Stimulated activated CD8-positive, alpha-beta memory T cell treated with anti-CD3 and anti-CD28 coated beads, Interleukin-15, amount 100 ng/mL, for 48 hours (primary cell): Measurements from ENCODE around the gene TDRD1.

Source experiments
- DNase-seq, 2 donors: peaks; one replicate each; pipeline ENCODE4 v3.0.0-alpha.2; 2020; ENCODE audit warnings: low read depth in 2 of 2

The TDRD1 gene

GRCh38 chr10:114175667-114176066 lies 3.5 kb upstream of the TDRD1 start:
- DNase-seq: no peak

- no peak for DNase-seq
Measured at GRCh38 chr10:114176511-114176910, 2.6 kb upstream of the TDRD1 start.

GRCh38 chr10:114179747-114180146 lies 594 bp downstream of the TDRD1 start:
- no peak for DNase-seq

GRCh38 chr10:114180937-114181336 lies 1.8 kb downstream of the TDRD1 start:
- DNase-seq: no peak

GRCh38 chr10:114181971-114182370 lies 2.8 kb downstream of the TDRD1 start:
- DNase-seq: no peak

GRCh38 chr10:114183563-114183962 lies 4.4 kb downstream of the TDRD1 start:
- no peak for DNase-seq

GRCh38 chr10:114184276-114184675 lies 5.1 kb downstream of the TDRD1 start:
- DNase-seq: no peak

GRCh38 chr10:114188001-114188400 lies 8.8 kb downstream of the TDRD1 start:
- no peak for DNase-seq

GRCh38 chr10:114188900-114189299 lies 9.7 kb downstream of the TDRD1 start:
- DNase-seq: no peak

GRCh38 chr10:114189700-114190099 lies 10.5 kb downstream of the TDRD1 start:
- DNase-seq: no peak

- DNase-seq: no peak
Measured at GRCh38 chr10:114195079-114195478, 15.9 kb downstream of the TDRD1 start.

GRCh38 chr10:114199239-114199638 lies 20.1 kb downstream of the TDRD1 start:
- no peak for DNase-seq

- DNase-seq: no peak
Measured at GRCh38 chr10:114202812-114203211, 23.7 kb downstream of the TDRD1 start.

- DNase-seq: no peak
Measured at GRCh38 chr10:114206902-114207301, 27.7 kb downstream of the TDRD1 start.

GRCh38 chr10:114207349-114207748 lies 28.2 kb downstream of the TDRD1 start:
- DNase-seq: no peak

- DNase-seq: no peak
Measured at GRCh38 chr10:114208351-114208750, 29.2 kb downstream of the TDRD1 start.

GRCh38 chr10:114212153-114212552 lies 33.0 kb downstream of the TDRD1 start:
- no peak for DNase-seq

GRCh38 chr10:114215033-114215432 lies 35.9 kb downstream of the TDRD1 start:
- DNase-seq: no peak

- no peak for DNase-seq
Measured at GRCh38 chr10:114220281-114220680, 41.1 kb downstream of the TDRD1 start.

- no peak for DNase-seq
Measured at GRCh38 chr10:114221235-114221634, 42.1 kb downstream of the TDRD1 start.

GRCh38 chr10:114223066-114223465 lies 43.9 kb downstream of the TDRD1 start:
- no peak for DNase-seq

GRCh38 chr10:114228156-114228555 lies 49.0 kb downstream of the TDRD1 start:
- no peak for DNase-seq

GRCh38 chr10:114232561-114233176 lies 53.5 kb downstream of the TDRD1 start:
- no peak for DNase-seq

- no peak for DNase-seq
Measured at GRCh38 chr10:114233482-114233881, 54.3 kb downstream of the TDRD1 start.
